Hematopoietic multipotent progenitor cell treated with erythropoietin and hydrocortisone succinate and interleukin-3 and kit ligand, for 15 days (in vitro differentiated cells): Measurements from ENCODE around the gene ITGA7.

ENCODE experiments used
- DNase-seq: peaks from one replicate; pipeline ENCODE4 v3.0.0-alpha.2; 2015; ENCODE audit warnings: low spot score

The ITGA7 gene

DNA sequence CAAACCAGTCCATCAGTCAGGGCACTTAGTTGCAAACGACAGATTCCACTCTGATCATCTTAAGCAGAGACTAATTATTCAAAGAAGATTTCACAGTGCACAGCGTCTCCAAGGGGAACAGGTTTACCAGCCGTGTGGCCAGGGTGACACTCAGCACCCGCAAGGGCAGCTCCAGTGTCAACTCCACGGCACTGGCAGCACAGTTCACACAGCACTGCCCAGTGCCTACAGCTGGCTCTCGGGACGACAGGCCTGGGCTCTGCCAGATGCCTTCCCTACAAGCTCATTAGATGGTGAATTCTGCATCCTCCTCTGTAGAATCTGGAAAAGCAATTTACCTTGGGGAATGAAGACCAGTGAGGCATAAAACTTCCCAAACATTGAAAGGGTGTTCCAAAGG lies 66.1 kb downstream of the ITGA7 start:
- no peak for DNase-seq

DNA sequence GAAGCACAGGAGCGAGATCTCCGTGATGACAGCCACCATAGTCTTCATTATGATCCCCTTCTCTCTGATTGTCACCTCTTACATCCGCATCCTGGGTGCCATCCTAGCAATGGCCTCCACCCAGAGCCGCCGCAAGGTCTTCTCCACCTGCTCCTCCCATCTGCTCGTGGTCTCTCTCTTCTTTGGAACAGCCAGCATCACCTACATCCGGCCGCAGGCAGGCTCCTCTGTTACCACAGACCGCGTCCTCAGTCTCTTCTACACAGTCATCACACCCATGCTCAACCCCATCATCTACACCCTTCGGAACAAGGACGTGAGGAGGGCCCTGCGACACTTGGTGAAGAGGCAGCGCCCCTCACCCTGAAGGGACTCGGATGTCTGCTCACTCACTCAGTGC lies 70.2 kb downstream of the ITGA7 start:
- DNase-seq = no peak

- no peak for DNase-seq
Measured at GRCh38 chr12:55636853-55637252, 70.9 kb downstream of the ITGA7 start, which contains the start of gene OR10P1. TSS of gene OR10P1 (plus strand) at chr12:55636892. CDS start at chr12:55636892, 0 bp downstream.

DNA sequence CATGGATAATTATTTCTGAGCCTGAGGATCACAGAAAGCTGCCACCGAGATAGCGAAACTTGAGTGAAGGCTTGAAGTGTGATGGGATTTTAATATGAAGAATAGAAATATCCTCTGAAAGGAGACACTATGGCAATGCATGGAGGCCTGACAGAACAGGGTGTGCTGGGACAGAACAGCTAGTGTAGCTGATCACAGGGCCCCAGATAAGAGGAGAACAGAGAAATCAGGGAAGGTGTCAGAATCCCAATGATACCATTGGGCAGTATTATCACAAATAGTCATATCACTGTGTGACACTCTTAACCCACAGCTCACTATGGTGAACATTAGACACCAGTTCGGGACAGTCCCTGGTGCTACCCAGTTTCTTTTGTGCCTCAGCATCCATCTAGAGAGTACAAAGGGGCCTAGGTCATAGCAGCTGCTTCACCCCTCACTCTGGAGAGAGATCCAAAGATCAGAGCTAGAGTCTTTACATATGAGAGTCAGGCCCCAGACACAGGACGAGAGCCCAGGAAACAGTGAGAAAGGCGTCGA lies 71.5 kb downstream of the ITGA7 start:
- no peak for DNase-seq
